ENCODE measurements around the gene PCDHGA5. TPM values are rescaled to one million over a fixed set of nuclear protein-coding genes. Genes with fewer than 3 reads are reported as not detected.
"Not testable (repeated sequence)": the region's sequence is repeated elsewhere in the genome, so short reads cannot be mapped to it uniquely, and the experiment has no call there.

The PCDHGA5 gene
- total RNA-seq, 1 experiment from 2014 or later = 0.05 TPM

GRCh38 chr5:141393267-141393666 is 29.3 kb downstream of the PCDHGA5 start:
- POLR2A ChIA-PET = no interaction called here
- no peaks in the 10 kb centered on the region for H3K79me2 ChIP-seq (ENCODE audit: insufficient read depth, low read length)
- H3K9me2 ChIP-seq (ENCODE audit: insufficient read depth) = no peaks in the 10 kb centered on the region
- no peak overlapping the region for H3K4me2 ChIP-seq (ENCODE audit: low read length)
- TF ChIP-seq EZH2 (IDR thresholded peaks at IDR 0.05) (no peak), EZH2phosphoT487 (IDR thresholded peaks at IDR 0.05; ENCODE audit: borderline replicate concordance) (no peak), ZFX (IDR thresholded peaks at IDR 0.05) (no peak), ZNF274 (IDR thresholded peaks at IDR 0.05; ENCODE audit: low read depth, low read length) (no peak), TCF7L2 (IDR thresholded peaks at IDR 0.05; ENCODE audit: borderline replicate concordance, extremely low read depth, insufficient read depth, insufficient read length) (no peak), FOSL1 (IDR thresholded peaks at IDR 0.05; ENCODE audit: low read depth) (no peak), CEBPB (IDR thresholded peaks at IDR 0.05; ENCODE audit: low read depth) (no peak), SRF (IDR thresholded peaks at IDR 0.05; ENCODE audit: low read depth) (no peak), SP1 (IDR thresholded peaks at IDR 0.05; ENCODE audit: low read depth) (no peak), YY1 (IDR thresholded peaks at IDR 0.05; ENCODE audit: extremely low read depth, insufficient replicate concordance, low read depth, low read length) (no peak)
- TF ChIP-seq, protein P1, sequence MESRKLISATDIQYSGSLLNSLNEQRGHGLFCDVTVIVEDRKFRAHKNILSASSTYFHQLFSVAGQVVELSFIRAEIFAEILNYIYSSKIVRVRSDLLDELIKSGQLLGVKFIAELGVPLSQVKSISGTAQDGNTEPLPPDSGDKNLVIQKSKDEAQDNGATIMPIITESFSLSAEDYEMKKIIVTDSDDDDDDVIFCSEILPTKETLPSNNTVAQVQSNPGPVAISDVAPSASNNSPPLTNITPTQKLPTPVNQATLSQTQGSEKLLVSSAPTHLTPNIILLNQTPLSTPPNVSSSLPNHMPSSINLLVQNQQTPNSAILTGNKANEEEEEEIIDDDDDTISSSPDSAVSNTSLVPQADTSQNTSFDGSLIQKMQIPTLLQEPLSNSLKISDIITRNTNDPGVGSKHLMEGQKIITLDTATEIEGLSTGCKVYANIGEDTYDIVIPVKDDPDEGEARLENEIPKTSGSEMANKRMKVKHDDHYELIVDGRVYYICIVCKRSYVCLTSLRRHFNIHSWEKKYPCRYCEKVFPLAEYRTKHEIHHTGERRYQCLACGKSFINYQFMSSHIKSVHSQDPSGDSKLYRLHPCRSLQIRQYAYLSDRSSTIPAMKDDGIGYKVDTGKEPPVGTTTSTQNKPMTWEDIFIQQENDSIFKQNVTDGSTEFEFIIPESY (IDR thresholded peaks at IDR 0.05; ENCODE audit: extremely low read depth, insufficient replicate concordance, low read length) = no peak
- H3K9ac ChIP-seq (ENCODE audit: low read length) = no peak overlapping the region
- RAD21 ChIA-PET (ENCODE audit: low non-redundant PET in 1 of 2, low total read pairs in 2 of 2, uncharacterized antibody in 2 of 2, unreplicated experiment in 2 of 2) = no interaction called here
- H3K27ac ChIP-seq (ENCODE audit: low read depth, low read length) = no peak overlapping the region
- H2AFZ ChIP-seq (ENCODE audit: low read depth, low read length, poor library complexity, severe bottlenecking) = no peak overlapping the region
- no peaks in the 10 kb centered on the region for H3K36me3 ChIP-seq (ENCODE audit: control insufficient read depth in 1 of 2, insufficient read depth in 2 of 2, low read length in 2 of 2)
- ATAC-seq (no peak), DNase-seq (ENCODE audit: low read depth, low spot score) (no peak)
- CTCF ChIA-PET = interaction anchor here (1.3 kb wide), 1 partner anchor 164 kb away, joined by 3 read pairs; no protein-coding TSS in a partner anchor
- no peaks in the 10 kb centered on the region for H3K4me1 ChIP-seq (ENCODE audit: control insufficient read depth in 1 of 2, insufficient read depth in 2 of 2, low read length in 2 of 2)
- no TSS peak for BruUV-seq (replicated peaks)
- no peaks in the 10 kb centered on the region for H3K27me3 ChIP-seq (ENCODE audit: insufficient read depth, low read length)
- H3K4me3 ChIP-seq (replicated peaks in 1 of 2; ENCODE audit: low read depth in 1 of 2, low read length in 2 of 2) = no peak overlapping the region
- H4K20me1 ChIP-seq (ENCODE audit: insufficient read depth) = no peaks in the 10 kb centered on the region
- no peaks in the 10 kb centered on the region for H3K9me3 ChIP-seq (ENCODE audit: control insufficient read depth in 1 of 2, insufficient read depth in 1 of 2, low read depth in 1 of 2, low read length in 2 of 2)
- intact Hi-C loops (cut with micrococcal nuclease) = no loop called here

GRCh38 chr5:141394401-141395187 is 30.6 kb downstream of the PCDHGA5 start:
- intact Hi-C loops (cut with micrococcal nuclease); BruUV-seq (replicated peaks); RAD21 ChIA-PET (ENCODE audit: low non-redundant PET in 1 of 2, low total read pairs in 2 of 2, uncharacterized antibody in 2 of 2, unreplicated experiment in 2 of 2); H3K4me2 ChIP-seq (ENCODE audit: low read length); H3K27me3 ChIP-seq (ENCODE audit: insufficient read depth, low read length); H3K9me3 ChIP-seq (ENCODE audit: control insufficient read depth in 1 of 2, insufficient read depth in 1 of 2, low read depth in 1 of 2, low read length in 2 of 2); H3K27ac ChIP-seq (ENCODE audit: low read depth, low read length); H3K4me3 ChIP-seq (replicated peaks in 1 of 2; ENCODE audit: low read depth in 1 of 2, low read length in 2 of 2); H3K36me3 ChIP-seq (ENCODE audit: control insufficient read depth in 1 of 2, insufficient read depth in 2 of 2, low read length in 2 of 2); H3K9me2 ChIP-seq (ENCODE audit: insufficient read depth); H2AFZ ChIP-seq (ENCODE audit: low read depth, low read length, poor library complexity, severe bottlenecking); H3K9ac ChIP-seq (ENCODE audit: low read length); H4K20me1 ChIP-seq (ENCODE audit: insufficient read depth); H3K79me2 ChIP-seq (ENCODE audit: insufficient read depth, low read length); POLR2A ChIA-PET; ATAC-seq; H3K4me1 ChIP-seq (ENCODE audit: control insufficient read depth in 1 of 2, insufficient read depth in 2 of 2, low read length in 2 of 2); DNase-seq (ENCODE audit: low read depth, low spot score): not testable (repeated sequence)
- CTCF ChIA-PET = interaction anchor here (1.4 to 2.2 kb wide), 2 partner anchors 169 to 172 kb away, joined by 3 to 5 read pairs; partner anchors contain the start of gene PCDHB14
